Mucosa of descending colon (tissue), 3 donors: ENCODE measurements around the gene SPAG9. TPM values are rescaled to one million over a fixed set of nuclear protein-coding genes. Genes with fewer than 3 reads are reported as not detected.

ENCODE experiments used
- ATAC-seq: fragments of 200-7000 bp; cut with Tn5 transposase; one replicate; pipeline ENCODE4 v1.9.1; 2020; ENCODE audit warnings: mild to moderate bottlenecking, moderate library complexity
- DNase-seq, 3 donors: peaks; one replicate each; pipeline ENCODE4 v3.0.0-alpha.2; 2020
- H3K36me3 ChIP-seq: fragments of 200-600 bp; one replicate; pipeline ENCODE4 v1.8.0; 2021; ENCODE audit warnings: low read depth, mild to moderate bottlenecking
- H3K4me1 ChIP-seq: fragments of 200-600 bp; one replicate; pipeline ENCODE4 v1.8.0; 2021; ENCODE audit warnings: low read depth, mild to moderate bottlenecking
- H3K4me3 ChIP-seq: fragments of 200-600 bp; one replicate; pipeline ENCODE4 v1.8.0; 2021; ENCODE audit warnings: mild to moderate bottlenecking
- H3K9me3 ChIP-seq: fragments of 200-600 bp; one replicate; pipeline ENCODE4 v1.8.0; 2021; ENCODE audit warnings: mild to moderate bottlenecking
- intact Hi-C, 2 donors: fragments of 100-400 bp; cut with DNase I in 1 of 2; cut with micrococcal nuclease in 1 of 2; formaldehyde crosslinking; loops; one replicate each; pipeline versions ENCODE4 v1.11.0 to v1.11.1; 2022; cut with DNase I, micrococcal nuclease
- total RNA-seq, 3 donors: library from RNA; stranded (reverse); fragmentation: NEBNext Ultra II Directional in 2 of 3; extraction: Animal tissue kit (Norgen Biotek cat#: 25700) in 2 of 3; gene quantifications; one replicate each; pipeline versions ENCODE4 v1.2.1 to v1.2.4, GENCODE V29; 2021 to 2023
- TF ChIP-seq, protein P1 (sequence below): fragments of 200-600 bp; IDR thresholded peaks from one replicate; pipeline ENCODE4 v1.8.0; 2022; ENCODE audit warnings: antibody characterized with exemption, mild to moderate bottlenecking
- donor health status: DM: no; HTN: no; CAD: no; lungs with moderate emphysema.
- donor health status: DM: no; HTN: no; CAD: no.
- donor health status: DM: no; HTN: yes; CAD: no.

The SPAG9 gene
- total RNA-seq, 3 donors from 2014 or later, result 64.1 to 96.7 (median 79.8) TPM

- Histone ChIP-seq H3K36me3 (no peaks in the 10 kb centered on the region), H3K4me3 (no peak overlapping the region), H3K9me3 (no peaks in the 10 kb centered on the region), H3K4me1 (peaks cover 4% of the 10 kb centered on the region)
- intact Hi-C loops, result no loop called here
- DNase-seq (no peak), ATAC-seq (peak; percentile 58)
- TF ChIP-seq, protein P1, sequence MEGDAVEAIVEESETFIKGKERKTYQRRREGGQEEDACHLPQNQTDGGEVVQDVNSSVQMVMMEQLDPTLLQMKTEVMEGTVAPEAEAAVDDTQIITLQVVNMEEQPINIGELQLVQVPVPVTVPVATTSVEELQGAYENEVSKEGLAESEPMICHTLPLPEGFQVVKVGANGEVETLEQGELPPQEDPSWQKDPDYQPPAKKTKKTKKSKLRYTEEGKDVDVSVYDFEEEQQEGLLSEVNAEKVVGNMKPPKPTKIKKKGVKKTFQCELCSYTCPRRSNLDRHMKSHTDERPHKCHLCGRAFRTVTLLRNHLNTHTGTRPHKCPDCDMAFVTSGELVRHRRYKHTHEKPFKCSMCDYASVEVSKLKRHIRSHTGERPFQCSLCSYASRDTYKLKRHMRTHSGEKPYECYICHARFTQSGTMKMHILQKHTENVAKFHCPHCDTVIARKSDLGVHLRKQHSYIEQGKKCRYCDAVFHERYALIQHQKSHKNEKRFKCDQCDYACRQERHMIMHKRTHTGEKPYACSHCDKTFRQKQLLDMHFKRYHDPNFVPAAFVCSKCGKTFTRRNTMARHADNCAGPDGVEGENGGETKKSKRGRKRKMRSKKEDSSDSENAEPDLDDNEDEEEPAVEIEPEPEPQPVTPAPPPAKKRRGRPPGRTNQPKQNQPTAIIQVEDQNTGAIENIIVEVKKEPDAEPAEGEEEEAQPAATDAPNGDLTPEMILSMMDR, result no peak
These were observed 60.3 kb downstream of the SPAG9 start for GRCh38 chr17:51060396-51060795.

- no peak overlapping the region for H3K4me3 ChIP-seq
- intact Hi-C loops, result no loop called here
- H3K4me1 ChIP-seq, result peaks cover 4% of the 10 kb centered on the region
- H3K9me3 ChIP-seq, result no peaks in the 10 kb centered on the region
- ATAC-seq (no peak), DNase-seq (no peak)
- TF ChIP-seq, protein P1, result no peak
- H3K36me3 ChIP-seq, result no peaks in the 10 kb centered on the region
These were observed 60.9 kb downstream of the SPAG9 start for GRCh38 chr17:51059781-51060180.

DNA sequence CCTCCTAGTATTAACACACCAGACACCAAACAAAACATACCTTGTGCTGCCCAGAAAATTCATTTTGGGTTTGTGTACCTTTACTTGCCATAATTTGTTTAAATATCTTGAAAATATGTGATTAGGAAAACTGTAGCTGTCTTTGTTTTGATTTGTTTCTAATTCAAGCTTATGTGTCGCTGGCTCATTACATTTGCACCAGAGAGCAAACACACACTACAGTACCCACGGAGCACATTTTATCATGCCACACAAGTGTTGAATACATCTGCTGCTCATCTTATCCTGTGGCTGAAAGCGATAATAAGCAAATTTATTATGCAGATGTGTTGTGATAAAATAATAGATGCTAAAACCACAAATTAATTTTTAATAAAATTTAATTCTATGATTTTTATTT, 63.1 kb downstream of the SPAG9 start:
- H3K4me1 ChIP-seq, result no peaks in the 10 kb centered on the region
- no peaks in the 10 kb centered on the region for H3K36me3 ChIP-seq
- DNase-seq, result no peak
- no peak for ATAC-seq
- H3K4me3 ChIP-seq, result no peak overlapping the region
- H3K9me3 ChIP-seq, result no peaks in the 10 kb centered on the region
- intact Hi-C loops, result no loop called here
- TF ChIP-seq, protein P1, result no peak

DNA sequence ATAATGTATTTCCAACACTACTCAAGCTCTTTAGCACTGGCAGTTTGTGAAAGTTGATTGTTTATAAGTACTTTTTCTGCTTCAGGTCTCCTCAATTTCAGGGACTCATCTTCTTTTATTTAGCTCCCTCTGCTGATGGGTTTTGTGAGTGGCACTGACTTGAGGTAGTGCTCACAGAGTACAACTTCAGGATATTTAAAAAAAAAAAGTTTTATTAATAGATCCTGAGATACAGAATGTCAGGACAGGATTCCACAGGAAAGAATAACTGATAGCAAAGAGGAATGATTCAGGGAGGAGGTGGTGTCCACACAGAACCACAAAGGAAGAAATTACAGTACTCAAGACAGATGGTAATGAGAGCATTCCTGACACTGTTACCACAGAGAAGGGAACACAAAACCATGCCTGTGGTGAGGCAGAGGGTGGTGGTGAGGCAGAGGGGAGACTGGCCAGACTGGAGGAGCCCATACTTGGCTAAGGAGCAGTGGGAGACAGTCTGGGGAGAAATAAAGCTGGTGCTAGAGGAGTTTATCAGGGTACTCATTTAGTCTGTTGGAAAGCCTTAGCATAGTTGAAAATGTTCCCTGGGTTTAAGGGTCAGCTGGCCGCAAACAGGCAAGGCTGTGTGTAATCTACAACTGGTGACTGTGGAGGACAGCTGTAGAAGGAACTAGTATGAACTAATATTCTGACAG, 63.7 kb downstream of the SPAG9 start:
- no peak overlapping the region for H3K4me3 ChIP-seq
- DNase-seq, result peak in 1 of 3 donors; percentile 54
- peak; percentile 65 for ATAC-seq
- TF ChIP-seq, protein P1, result no peak
- intact Hi-C loops, result no loop called here
- H3K9me3 ChIP-seq, result no peaks in the 10 kb centered on the region
- H3K36me3 ChIP-seq, result no peaks in the 10 kb centered on the region
- no peaks in the 10 kb centered on the region for H3K4me1 ChIP-seq

GRCh38 chr17:51054748-51055147, 65.9 kb downstream of the SPAG9 start:
- DNase-seq (no peak), ATAC-seq (no peak)
- intact Hi-C loops, result no loop called here
- Histone ChIP-seq H3K9me3 (no peaks in the 10 kb centered on the region), H3K4me1 (no peaks in the 10 kb centered on the region), H3K36me3 (no peaks in the 10 kb centered on the region), H3K4me3 (no peak overlapping the region)
- TF ChIP-seq, protein P1, result no peak
